ENCODE measurements around the gene CHEK1. TPM values are rescaled to one million over a fixed set of nuclear protein-coding genes. Genes with fewer than 3 reads are reported as not detected.

CHEK1 gene
- polyA plus RNA-seq, 1 donor, result 37.9 TPM

DNA sequence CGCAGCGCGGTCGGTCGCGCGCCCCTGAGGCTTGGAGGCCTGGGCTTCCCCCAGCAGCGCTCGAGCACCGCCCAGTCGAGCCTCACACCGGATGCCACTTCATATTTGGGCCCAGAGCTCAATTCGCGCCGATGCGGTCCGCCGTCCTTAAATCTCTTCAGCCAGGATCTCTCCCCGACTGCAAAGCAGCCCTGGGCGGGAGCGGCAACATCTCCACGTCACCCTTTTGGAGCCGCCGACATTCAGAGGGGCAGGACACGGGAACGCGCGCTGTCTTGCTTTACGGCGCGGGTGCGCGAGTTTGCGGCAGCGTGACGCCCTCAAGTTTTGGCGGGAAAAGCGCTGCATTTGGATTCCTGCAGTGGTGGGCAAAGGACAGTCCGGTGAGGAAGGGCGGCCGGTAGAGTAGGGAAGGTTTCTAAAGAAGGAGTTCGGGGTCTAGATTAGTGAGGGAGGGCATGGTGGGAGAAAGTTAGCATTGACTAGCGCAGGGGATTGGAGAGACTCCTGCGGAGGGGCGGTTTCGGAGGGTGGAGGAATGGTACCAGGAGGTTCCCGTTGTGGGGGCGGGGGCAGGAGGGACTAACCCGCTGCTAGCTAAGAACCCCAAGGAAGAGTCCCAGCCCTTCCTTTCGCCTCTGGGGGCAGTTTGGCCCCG, 796 bp downstream of the CHEK1 start:
- peak; percentile 92 for DNase-seq

DNA sequence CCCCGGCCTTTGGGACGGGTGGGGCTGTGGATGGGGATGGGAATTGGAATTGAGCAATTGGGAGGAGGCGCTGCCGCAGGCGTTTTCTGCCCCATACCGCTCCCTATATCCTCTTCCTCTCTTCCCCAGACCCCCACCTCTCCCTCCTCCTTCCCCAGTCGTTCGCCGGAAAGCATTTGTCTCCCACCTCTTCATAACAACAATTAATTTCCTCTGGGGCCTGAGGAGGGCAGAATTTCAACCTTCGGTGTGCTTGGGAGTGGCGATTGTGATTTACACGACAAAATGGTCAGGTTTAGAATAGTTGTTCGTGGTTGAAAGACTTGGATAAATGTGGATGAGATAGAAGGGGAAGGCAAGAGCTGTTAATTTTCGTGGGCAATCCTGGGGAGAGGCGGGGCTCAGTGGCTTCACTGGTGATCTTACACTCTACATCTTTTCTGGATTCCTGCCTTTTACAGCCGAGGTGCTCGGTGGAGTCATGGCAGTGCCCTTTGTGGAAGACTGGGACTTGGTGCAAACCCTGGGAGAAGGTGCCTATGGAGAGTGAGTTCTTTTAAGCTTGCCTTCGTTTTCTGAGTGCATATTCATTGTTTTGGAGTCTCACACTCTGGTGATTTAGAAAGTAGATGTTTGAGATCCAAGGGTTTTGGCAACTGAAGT, 1.5 kb downstream of the CHEK1 start:
- DNase-seq, result peak; percentile 64

DNA sequence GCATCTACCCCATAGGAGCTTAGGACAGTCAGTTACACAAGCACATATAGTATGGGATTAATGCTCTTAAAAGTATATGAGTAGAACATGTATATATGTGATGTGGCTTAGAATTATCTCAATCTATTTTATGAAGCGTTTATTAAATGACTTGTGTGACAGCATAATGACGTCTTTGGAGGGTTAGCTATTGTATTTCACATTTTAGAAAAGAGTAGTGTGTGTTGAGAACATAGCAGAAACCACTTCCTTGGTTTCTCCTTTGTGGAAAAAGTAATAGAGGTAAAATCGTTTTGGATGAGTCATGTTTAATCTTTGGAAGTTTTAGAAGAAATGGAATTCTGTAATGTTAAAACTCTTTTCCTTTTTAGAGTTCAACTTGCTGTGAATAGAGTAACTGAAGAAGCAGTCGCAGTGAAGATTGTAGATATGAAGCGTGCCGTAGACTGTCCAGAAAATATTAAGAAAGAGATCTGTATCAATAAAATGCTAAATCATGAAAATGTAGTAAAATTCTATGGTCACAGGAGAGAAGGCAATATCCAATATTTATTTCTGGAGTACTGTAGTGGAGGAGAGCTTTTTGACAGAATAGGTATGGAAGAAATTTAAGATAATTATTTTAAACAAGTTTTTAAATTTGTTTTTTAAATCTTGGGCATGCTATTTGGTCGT, 2.4 kb downstream of the CHEK1 start:
- no peak for DNase-seq

DNA sequence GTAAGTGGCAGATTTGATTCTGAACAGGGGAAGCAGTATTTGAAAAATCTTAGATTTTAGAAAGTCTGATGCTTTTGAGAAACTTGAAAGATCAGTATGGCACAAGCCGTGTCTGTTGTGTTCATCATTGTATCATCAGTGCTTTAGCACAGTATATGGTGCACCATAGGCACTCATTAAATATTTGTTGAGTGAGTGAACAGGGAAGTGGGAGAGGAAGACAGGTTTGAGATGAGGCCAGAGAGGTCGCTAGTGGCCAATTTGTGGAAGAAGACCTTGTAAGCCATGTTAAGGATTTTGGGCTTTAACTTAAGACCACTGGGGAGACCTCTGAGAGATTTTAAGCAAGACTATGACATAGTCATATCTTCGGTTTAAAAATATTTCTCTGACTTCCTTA, 12.9 kb downstream of the CHEK1 start:
- no peak for DNase-seq

DNA sequence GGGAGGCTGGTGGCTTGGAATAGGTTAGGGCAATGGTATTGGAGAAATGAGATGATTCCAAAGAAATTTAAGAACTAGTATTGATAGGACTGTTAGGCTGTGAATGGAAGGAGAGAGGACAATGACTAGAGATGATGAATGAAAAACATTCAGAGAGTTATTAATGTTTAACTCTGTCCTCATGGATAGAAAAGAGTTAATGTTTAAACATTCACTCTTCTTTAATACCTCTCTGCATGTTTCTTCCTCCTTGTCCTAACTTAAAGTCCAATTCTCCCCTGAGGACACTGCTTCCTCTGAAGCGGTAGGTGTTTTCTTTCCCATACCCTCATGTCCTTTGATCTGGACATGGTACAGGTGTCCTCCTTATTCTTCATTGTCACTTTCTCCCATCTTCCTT, 13.4 kb downstream of the CHEK1 start:
- DNase-seq, result no peak

DNA sequence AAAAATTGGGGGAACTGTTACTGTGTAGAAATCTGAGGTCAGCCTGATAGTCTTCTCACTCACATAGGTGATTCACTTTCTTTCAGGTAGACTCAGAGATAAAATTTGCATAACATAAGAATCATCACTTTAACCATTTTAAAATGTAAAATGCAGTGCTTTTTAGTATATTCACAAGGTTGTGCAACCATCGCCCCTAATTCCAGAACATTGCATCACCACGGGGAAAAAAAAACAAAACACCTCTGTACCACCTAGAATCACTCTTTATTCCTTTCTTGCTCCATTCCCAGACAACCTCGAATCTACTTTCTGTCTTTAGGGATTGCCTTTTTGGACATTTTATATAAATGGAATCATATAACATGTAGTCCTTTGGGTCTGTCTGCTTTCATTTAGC, 20.9 kb downstream of the CHEK1 start:
- no peak for DNase-seq

DNA sequence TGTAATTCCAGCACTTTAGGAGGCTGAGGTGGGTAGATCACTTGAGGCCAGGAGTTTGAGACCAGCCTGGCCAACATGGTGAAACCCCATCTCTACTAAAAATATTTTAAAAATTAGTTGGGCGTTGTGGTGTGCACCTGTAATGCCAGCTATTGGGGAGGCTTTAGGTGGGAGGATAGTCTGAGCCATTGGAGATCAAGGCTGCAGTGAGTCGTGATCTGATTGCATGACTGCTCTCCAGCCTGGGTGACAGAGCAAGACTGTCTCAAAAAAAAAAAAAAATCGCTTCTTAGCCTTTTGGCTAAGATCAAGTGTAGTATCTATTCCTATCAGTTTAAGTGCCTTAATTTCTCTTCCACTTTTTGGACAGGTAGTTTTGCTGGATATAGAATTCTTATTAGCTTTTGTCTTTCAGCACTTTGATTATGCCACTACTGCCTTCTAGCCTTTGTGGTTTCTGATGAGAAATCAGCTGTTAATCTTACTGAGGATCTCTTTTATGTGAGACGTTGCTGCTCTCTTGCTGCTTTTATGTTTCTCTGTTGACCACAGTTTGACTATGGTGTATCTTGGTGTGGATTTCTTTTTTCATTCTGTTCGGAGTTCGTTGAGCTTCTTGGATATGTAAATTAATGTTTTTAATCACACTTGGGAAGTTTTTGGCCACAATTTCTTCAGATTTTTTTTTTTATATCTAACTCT, 24.7 kb downstream of the CHEK1 start:
- DNase-seq, result no peak

DNA sequence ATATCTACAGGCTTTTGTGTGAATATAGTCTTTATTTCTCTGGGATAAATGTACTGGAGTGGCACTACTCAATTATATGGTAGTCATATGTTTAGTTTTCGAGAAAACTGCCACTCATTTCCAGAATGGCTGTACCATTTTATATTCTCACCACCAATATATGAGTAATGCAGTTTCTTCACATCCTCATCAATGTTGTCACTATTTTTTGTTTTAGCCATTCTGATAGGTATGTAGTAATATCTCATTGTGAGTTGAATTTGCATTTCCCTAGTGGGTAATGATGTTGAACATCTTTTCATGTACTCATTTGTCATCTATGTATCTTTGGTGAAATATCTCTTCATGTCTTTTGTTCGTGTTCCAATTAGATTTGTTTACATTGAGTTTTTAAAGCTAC, 37.7 kb downstream of the CHEK1 start:
- no peak for DNase-seq

DNA sequence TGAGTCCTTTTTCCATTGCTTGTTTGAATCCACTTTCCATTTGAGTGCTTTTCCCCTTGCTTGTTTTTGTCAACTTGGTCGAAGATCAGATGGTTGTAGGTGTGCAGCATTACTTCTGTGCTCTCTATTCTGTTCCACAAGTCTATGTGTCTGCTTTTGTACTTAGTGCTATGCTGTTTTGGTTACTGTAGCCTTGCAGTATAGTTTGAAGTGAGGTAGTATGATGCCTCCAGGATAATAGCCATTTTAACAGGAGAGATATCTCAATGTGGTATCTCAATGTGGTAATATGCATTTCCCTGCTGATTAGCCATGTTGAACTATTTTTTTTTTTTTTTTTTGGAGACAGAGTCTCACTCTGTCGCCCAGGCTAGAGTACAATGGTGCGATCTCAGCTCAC, 38.9 kb downstream of the CHEK1 start:
- DNase-seq, result no peak

DNA sequence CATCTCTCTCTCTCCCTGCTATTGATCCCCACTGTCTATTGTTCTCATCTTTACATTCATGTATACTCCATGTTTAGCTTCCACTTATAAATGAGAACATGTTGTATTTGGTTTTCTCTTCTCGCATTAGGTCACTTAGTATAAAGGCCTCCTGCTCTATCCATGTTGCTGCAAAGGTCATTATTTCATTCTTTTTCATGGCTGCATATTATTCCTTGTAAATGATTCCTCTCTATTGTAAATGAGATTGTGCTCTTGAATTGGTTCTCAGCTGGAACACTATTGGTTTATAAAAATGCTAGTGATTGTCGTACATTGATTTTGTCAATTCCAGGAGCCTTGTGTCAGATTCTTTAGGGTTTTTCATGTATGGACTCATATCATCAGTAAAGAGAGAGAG, 42.2 kb downstream of the CHEK1 start:
- DNase-seq, result no peak

DNA sequence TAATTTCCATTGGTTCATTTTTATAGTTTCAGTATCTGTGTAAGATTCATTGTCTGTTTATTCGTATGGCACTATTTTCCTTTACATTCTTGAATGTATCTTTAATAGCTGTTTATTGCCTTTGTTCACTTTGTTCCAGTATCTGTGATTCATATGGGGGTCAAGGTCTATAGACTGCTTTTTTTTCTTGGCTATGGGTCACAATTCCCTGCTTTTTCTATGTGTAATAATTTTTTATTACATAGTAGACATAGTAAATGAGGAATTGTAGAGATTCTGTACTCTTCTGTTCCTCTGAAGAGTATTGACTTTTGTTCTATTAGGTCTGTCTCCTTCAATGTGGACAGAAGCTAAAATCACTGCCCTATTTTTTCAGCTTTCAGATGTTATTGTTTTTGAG, 45.2 kb downstream of the CHEK1 start:
- no peak for DNase-seq

DNA sequence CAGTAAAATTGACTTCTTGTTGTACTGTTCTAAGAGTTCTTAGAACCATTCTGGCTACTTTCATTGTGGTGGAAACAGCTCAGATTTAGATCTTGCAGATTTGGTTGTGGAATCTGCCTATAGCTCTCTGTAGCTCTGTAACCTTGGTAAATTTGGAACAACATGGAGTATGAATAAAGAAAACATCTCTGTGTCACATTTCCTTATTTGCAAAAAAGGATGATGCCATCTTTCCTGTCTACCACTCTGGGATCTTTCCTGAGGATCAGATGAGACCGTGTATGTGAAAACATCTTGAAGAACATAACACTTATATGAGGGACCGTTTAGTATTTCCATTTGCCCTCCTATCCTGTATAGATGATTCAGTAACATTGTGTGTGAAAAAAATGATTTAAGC, 46.6 kb downstream of the CHEK1 start:
- DNase-seq, result no peak

DNA sequence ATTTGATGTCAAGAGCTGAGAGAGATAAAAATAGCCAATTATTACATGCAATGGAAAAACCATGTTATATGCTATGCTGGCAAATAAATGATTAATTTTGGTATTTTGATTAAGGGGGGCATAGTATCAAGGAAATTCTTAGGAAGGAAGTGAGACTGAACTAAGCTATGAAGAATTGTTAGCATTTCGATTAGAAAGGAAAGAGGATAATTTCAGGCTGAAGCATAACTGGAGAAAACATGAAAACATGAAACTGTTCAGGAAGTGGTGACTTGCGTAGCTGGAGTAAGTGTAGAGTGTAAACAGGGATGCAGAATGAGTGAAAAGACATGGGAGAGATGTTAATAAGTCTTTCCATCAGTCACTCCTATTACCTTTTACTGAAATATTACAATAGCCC, 49.2 kb downstream of the CHEK1 start:
- no peak for DNase-seq

DNA sequence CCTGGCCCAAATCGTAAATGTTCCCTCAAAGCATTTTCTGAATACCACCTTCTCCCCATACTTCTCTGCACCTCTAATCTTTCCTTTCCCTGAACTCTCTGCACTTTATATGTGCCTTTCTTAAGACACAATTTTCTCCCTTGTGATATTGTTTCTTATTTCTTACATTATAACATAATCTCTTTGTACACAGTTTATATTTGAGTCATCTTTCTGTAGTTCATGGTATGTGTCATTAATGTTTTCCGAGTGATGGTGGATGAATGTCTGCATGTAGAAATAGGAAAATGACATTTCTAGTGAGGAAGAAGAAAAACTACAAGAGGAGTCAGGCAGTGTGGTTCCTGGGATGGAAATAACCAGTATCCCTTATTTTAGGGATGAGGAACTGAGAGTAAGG, 50.2 kb downstream of the CHEK1 start:
- no peak for DNase-seq

DNA sequence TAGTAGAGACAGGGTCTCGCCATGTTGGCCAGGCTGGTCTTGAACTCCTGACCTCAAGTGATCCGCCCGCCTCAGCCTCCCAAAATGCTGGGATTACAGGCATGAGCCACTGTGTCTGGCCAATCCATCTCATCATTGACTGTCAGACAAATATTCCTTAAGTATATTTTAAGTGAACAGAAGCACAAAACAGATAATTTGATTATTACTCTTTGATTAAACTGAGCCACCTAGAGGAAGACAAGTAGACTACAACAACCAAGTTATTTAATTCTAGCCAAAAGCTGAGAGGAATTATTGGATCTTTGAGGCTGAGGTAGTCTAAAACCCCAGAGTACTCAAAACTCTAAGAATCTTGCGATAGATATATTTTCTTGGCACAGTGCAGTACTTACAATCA, 54.4 kb downstream of the CHEK1 start:
- DNase-seq, result no peak

DNA sequence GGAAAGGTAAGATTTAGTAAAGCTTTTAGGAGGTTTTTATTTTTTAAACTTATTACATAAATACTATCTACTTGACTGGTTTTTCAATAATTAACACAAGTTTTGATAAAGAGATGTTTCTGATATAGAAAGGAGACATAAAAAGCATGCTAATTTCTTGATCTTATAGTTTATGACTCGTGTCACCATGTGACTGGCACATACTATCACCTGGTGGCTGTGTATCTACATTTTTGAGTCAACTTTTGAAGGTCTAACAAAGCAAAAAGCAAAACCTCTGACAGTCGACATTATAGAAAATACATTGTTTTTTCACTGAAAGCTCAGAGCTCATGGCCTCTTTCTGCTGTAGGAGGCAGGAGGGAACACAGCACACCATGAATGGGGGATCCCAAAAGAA, 54.9 kb downstream of the CHEK1 start:
- DNase-seq, result no peak

DNA sequence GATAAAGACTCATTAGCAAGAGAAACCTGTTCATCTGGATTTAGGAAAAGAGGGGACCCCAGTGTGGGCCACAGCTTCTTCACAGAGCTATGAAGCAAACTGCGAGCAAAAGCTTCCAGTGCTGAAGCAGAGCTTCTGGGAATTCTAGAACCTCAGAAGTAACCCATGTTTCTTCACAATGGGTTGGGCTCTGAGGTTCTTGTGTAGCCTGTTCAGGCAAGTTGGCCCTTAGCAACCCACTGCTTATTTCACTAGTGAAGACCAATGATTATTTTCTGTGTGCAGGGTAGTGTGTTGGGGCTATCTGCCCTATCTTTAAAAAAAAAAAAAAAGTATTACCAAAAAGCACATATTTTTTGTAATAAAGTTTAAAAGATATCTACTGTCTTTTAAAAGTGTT, 55.8 kb downstream of the CHEK1 start, which contains the start of gene ACRV1:
ACRV1 (minus strand) TSS at position 101 of the 400 bp plus-strand sequence; CDS start at position 34, 67 bp downstream.
- no peak for DNase-seq

DNA sequence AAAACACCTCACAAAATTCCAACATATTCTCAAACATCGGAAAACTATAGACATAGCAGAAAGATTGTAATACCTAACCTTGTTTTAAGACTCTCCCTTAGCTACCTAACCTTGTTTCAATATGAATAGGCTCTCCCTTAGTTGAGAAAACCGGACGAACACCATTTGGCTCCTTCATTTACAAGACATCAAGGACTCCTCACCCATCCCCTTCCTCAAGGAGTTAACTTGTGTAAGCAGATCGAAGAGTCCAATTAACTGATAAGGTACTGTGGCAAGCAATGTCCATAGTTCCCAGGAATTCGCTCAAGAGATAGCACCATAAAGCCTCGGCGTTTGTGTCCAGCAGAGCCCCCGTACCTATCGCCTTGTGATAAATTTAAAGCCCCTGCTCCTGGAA, 60.3 kb downstream of the CHEK1 start:
- no peak for DNase-seq

DNA sequence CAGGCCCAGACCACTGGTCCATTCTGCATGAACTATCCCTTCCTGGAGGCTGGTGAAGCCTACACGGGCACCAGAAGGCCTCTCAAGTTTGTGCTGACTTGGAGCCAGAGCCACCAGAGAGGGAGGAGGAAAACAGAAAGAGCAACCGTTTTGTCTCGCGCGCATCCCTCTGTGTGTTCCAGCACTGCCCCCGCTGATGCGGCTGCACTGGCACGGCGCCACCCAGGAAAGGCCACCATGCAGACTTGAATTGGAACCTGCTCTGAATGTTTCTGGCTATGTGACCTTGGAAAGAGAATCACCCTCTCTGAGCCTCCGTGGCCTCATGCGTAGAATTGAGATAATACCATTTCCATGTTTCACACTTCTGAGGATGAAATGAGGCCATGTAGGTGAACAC, 63.1 kb downstream of the CHEK1 start:
- DNase-seq, result no peak

DNA sequence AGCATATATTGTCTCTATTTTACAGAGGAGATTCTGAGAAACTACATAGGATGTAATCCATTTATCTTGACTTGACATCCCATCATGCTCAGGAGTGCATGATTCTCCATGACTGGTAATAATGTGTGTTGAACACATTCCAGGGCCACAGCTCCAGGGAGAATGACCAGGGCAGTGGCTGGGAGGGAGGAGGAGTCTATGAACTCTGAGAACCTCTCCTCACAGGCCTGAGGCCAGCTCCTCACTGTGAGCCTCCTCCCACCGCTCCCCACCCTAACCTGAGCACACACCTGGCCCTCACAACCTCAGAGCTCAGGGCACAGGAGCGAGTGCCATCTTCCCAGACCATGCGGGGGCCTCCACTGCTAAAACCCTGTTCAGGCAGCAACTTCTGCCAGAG, 63.7 kb downstream of the CHEK1 start:
- DNase-seq, result no peak

DNA sequence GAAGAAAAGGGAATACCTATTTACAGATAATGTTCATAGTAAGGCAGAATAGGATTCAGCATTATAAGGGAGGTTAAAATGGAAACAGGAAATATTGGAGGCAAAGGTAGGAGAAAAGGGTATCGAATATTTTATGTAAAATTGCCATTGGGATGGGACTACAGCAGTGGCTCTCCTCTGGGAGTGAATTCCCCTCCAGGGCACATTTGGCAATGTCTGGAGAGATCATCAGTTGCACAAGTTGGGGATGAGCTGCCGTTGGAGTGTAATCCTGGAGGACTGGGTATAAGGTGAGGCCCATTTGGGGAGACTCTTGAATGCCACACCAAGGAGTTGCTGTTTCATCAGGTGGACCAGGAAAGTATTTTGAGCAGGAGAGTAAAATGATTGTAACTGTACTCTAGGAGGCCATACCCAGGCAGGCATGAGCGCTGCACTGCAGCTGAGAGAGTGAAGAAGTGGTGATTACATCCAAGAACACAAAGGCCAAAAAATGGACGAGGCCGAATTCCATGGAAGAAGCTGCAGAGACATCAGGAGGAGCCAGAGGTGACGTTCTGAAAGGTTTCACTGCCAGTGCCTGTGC, 64.4 kb downstream of the CHEK1 start:
- DNase-seq, result no peak

DNA sequence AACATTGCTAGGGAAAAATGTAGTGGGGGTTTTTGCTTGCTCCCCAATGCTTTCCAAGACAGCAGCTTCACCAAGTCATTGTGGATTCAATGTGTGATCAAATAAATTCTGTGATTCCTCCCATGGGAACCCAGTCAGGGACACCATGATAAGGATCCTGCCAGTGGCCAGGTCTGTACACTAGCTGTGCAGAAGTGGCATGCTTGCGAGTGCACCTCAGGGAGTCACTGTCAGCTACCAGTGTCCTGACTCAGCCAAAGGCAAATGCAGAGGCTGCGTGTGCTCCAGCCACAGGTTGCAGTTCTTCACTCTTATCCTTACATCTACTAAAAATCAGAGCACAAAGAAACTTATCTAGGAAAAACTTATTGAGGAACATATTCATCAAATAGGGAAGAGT, 65.0 kb downstream of the CHEK1 start:
- no peak for DNase-seq

DNA sequence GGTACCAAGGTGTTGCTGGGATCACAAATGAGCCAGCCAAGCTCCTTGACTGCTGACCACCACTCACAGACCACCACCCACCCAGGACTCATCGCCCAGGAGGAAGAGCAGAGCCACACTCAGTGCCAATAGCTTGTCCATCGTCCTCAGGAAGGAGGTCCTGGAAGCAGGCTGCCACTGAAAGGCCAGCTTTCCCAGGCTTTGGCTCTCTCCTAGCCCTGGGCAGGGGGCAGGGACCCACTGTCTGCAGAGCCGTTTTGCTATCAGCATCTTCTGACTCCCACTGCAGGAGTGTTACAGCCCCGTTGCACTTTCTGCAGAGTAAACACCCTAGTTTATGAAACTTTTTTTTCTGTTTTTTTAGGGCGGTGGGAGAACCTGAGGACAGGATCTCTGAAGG, 67.9 kb downstream of the CHEK1 start:
- DNase-seq, result no peak

All from left kidney (tissue), 2 donors.